ENCODE results near the gene SETD2.
"Not testable (repeated sequence)": the region's sequence is repeated elsewhere in the genome, so short reads cannot be mapped to it uniquely, and the experiment has no call there.

Gene SETD2

DNA sequence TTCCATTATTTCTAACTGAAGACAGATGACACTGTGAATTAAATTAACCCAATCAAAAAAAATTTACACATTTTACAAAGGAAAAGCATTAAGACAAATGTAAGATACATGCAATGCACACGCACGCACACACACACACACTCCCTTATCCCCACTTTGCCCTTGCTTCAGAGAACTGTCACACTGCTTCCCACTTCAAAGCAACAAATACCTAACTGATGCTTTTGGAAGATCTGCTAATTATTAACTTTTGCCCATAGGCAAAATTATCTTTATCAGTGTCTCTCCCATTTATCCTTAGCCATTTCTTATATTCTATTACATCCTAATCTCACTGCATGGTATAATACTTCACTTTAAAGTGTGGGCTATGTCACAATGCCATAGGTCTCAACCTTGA is 60.3 kb downstream of the SETD2 start:
- DNase-seq (ENCODE audit: low spot score) = no peak

DNA sequence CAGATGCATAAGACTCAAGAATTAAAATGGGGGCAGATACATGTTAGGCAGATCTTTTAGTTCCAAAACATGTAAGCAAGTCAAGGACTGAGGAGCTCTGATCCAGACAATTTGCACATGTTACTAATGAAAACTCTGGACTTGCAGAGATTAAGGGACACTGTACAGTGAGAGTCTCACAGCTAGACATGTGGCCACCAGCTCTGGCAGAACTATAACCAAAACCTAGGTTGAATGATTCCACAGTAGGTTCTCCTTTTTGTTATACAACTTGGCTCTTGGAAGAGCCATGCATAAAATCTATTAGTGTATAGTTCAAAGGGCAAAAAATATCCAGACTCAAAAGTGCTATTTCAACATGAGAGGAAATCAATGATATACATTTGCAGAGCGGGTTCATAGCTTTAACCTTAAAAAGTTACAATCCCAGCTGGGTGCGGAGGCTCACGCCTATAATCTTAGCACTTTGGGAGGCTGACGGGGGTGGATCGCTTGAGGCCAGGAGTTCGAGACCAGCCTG is 61.8 kb downstream of the SETD2 start:
- DNase-seq (ENCODE audit: low spot score) = no peak

DNA sequence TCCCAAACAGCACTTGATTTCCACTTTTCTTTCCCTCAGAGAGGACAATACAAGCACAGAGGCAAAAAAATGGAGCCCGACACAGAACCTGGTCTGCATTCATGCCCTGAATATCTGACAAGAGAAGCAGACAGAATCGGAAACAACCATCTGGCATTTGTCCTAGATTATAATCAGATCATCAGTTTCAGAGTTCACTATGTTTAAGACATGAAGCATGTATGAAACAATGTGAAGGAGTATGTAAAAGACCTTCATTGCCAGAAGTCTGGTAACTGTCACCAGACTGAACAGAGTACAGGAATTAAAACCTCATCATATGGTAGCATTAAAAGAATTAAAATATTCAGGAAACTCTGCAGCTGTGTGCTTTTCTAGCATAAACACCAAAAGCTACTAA is 65.0 kb downstream of the SETD2 start:
- no peak for DNase-seq (ENCODE audit: low spot score)

DNA sequence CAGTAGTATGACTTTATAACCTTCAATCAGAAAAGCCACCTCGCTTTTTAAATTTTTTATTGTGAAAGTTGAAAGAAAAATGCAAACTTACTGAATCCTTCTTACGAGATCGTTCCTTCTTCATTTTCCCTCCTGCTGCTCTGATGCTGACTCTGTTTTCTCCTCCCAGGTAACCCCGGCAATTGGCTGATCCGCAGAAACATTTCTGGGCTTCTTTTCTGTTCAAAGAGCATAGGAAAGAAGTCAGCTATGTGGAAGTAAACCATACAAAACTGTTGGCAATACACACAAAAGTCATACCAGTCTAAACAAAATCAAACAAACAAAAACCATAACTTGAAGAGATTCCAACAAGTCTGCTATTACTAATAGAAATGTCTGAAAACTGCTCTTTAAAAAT is 66.0 kb downstream of the SETD2 start:
- DNase-seq (ENCODE audit: low spot score) = no peak

DNA sequence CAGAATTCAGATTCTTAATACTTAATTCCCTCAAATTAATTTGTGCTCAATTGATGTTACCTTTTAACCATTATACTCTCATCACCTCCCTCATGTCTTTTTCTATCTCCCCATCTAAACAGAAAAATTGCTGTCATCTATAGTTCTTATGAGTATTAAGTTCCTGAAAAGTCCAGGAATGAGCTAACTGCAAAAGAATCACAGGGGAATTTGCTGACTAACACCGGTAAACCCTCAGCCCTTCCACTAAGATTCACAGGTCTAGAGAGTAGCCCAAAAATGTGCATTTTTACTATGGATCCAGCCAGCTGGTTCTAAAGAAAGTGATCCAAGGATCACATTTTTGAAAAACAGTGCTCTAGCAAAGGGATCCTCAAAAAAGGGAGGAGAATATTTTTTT is 67.0 kb downstream of the SETD2 start:
- DNase-seq (ENCODE audit: low spot score) = no peak

DNA sequence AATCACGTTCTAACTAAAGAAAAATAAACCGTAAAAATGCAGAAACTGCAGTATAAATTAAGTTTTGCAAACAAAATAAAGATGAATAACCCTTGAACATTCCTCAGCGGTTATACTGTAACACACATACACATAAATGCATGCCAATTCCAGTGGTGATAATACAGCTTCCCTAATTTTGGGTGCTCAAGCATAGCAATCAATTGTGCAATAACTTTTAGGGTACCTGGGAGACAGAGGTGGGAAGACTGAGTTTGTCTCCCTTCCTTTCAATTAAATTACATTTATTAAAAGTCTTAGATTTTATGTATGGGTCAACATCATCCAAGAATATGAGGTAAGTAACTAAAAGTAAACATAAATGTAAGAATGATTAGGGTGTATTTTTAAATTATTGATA is 71.8 kb downstream of the SETD2 start:
- DNase-seq (ENCODE audit: low spot score) = no peak

DNA sequence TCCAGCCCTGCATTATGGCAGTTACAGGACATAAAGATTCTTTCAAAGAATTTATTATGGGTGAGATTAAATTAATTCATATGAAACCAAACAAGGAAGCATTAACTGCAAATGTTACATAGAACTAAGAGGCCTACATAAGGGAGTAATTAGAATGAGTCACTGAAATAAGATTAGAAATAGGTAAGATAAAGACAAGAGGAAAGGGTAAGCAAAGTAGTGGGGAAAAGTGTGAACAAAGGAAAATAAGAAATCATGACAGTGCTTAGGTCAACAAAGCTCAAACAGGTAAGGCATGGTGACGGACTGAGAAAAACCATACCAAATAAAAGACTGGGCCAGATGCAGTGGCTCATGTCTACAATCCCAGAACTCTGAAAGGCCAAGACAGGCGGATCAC is 74.3 kb downstream of the SETD2 start:
- no peak for DNase-seq (ENCODE audit: low spot score)

DNA sequence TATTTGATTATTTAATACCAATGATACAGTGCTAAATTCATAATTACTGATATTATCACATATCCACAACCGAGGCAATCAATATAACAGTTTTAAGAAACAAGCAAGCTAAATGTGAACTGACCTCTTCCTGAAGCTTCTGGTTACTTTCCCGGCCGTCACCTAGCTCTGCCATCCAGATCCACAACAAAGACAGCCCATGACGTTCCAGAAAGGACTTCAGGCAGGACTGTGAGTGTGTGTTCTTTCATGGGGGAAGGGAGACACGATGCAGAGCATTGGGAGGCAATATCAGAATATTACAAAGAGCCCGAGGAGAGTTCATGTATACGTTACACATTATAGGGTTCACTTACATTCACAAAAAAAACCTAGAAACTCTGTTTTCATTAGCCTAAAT is 77.8 kb downstream of the SETD2 start:
- no peak for DNase-seq (ENCODE audit: low spot score)

DNA sequence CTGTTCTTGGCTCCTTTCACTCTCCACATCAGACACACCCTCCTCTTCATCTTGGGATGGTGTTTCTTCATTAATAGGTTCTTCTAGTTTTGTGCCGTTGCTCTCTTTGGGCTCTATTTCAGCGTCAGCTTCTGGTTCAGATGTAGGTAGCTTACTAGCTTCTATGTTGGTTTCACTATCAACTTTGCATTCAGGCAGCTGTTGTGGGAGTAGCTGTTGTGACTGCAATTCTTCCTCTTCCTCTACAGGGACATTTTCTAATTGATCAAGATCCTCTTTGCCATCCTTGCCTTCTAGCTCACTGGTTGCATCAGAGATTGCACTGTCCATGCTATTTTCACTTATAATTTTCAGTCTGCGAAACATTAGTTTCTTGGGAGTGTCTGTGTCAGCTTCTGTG is 80.1 kb downstream of the SETD2 start:
- DNase-seq (ENCODE audit: low spot score) = no peak

DNA sequence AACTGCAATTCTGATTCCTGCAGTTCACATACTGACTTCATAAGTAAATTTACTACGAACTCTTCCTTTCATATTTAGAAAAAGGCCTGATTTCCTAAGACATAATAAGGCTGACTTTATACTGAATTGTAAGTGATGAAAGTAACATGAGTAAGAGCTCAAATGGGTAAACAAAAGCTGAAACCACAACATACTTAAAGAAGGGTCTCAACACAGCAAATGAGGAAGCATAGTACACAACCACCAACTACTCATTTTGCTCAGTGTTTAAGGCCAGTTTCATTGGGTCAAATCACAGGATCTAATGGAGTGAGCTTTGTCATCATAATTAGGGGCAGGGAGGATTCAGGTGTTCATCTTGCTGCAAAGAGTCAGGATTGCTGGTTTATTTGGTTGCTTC is 81.4 kb downstream of the SETD2 start:
- DNase-seq (ENCODE audit: low spot score) = no peak

DNA sequence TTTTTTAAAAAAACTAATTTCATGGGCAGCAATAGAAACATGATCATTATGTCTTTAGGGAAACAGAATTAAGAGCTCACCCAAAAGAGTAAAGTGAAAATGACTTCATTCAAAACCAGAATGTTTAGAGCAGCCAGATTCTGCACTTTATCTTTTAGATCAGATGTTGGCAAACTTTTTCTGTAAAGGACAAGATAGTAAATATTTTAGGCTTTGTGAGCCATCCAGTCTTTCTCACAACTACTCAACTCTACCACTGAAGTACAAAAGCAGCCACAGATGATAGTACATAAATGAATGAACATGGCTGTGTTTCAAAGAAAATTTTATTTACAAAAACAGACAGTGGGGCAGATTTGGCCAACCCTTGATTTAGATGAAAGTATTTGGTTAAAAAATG is 84.5 kb downstream of the SETD2 start:
- no peak for DNase-seq (ENCODE audit: low spot score)

DNA sequence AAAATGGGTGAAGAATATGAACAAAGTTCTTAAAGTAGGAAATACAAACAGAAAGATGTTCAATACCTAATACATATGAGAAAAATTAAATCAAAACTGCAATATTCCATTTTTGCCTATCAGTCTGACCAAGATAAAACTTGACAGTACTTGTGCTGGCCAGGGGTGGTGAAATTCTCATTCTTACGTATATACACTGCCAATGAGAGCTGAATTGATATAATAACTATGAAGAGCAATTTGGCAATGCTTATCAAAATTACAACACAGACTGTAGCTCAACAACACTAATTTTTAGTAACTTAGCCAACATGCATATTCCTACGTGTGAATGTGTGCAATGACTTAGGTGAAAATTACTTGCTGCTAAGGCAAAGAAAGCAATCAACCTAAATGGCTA is 90.2 kb downstream of the SETD2 start:
- DNase-seq (ENCODE audit: low spot score) = no peak

DNA sequence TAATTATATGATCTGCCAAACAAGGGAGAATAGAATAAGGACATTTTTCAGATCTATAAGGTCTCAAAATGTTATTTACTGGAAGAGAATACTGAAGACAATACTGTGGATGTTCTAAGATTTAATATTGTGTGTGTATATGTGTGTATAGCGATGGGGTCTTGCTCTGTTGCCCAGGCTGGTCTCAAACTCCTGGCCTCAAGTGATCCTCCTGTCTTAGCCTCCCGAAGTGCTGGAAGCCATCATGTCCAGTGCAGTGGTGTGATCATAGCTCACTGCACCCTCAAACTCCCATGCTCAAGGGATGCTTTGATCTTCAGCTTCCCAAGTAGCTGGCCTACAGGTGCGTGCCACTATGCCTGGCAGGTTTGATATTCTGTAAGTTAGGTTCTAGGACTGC is 93.1 kb downstream of the SETD2 start:
- no peak for DNase-seq (ENCODE audit: low spot score)

DNA sequence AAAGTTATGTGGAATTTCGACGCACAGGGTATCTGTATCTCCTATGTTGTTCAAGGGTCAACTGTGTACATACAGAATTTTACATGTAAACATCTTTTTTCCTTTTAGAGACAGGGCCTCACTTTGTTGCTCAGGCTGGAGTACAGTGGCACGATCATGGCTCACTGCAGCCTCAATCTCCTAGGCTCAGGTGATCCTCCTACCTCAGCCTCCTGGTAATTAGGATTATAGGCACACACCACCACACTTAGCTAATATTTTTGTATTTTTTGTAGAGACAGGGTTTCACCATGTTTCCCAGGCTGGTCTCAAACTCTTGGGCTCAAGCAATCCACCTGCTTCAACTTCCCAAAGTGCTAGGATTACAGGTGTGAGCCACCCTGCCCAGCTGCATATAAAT is 97.7 kb downstream of the SETD2 start:
- DNase-seq (ENCODE audit: low spot score) = not testable (repeated sequence)

DNA sequence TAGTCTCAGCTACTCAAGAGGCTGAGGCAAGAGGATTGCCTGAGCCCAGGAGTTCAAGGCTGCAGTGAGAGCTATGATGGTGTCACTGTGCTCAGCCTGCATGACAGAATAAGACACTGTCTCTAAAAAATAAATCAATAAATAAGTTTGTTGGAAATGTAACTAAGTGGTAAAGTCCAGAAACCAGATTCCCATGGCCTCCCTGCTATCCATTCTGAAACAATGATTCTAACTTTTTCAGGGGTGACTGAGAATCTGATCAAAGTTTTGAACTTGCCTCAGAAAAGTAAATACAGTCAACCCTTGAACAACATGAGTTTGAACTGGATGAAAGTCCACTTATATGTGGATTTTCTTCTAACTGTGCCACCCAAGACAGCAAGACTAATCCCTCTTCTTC is 98.2 kb downstream of the SETD2 start:
- no peak for DNase-seq (ENCODE audit: low spot score)

DNA sequence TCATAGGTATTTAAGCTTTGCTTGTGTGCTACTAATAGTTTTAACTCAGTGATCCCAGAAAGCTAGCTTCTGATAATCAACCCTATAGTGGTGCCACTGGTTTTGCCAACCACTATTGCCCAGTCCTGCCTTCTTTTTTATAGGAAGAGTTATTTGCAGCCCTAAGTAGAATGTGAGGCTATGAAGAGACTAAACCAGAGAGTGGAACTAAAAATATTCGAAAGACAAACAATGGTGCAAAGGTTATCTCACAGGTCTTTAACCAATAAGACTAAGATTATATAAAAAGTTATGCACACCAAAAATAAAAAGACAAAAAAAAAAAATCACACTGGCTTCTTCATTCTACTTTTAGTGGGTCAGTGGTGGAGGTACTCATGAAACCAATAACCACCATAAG is 98.9 kb downstream of the SETD2 start:
- DNase-seq (ENCODE audit: low spot score) = no peak

DNA sequence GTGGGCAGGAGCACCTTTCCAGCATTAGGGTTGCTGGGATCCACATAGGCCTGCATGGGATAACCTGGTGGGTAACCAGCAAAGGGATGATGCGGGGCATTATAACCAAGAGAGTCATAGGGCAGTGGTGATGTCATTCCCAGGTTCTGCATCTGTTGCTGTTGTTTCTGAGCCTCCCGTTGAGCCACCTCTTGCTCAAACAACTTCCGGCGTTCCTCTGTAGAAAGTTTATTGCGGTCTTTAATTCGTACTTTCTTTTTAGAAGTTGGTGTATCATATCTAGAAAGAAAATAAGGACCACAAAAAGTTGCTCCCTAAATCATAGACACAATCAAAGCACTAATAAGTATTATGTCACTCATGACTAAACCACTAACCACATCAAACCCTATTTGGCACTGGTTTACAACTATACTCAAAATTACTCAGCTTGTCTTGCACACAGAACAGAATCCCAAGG is 106.7 kb downstream of the SETD2 start:
- DNase-seq (ENCODE audit: low spot score) = no peak

DNA sequence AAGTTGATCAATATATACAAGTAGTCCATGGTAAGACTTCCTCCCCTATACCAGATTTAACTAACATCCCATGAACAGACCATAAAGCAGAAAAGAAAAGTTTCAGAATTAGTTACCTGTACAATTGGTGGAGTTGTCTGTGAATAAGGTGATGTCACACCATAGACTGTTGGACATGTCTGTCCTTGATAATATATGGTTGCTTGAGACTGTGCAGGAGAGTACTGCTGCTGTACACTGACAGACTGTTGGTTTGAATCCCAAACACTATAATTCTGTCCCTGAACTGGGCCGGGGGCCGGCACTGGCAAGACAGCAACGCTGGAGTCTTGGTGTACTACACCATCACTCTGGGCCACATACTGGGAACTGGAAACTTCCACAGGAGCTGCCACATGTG is 107.2 kb downstream of the SETD2 start:
- DNase-seq (ENCODE audit: low spot score) = no peak

DNA sequence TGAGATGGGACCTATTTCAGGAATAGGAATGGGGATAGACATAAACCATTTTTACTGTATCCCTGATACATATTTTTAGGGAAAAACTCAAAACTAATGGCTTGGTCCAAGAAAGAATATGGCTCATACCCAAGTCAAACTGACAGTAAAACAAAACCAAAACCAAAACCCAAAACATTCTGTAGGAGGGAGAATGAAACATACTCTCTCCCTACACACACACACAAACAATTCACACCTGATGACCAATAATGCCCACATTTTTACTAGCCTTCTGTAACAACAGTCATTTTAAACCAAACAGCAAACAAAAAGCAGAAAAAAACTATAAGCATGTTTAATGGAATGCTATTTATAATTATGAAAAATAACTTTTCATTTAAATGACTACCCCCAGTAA is 109.5 kb downstream of the SETD2 start:
- no peak for DNase-seq (ENCODE audit: low spot score)

DNA sequence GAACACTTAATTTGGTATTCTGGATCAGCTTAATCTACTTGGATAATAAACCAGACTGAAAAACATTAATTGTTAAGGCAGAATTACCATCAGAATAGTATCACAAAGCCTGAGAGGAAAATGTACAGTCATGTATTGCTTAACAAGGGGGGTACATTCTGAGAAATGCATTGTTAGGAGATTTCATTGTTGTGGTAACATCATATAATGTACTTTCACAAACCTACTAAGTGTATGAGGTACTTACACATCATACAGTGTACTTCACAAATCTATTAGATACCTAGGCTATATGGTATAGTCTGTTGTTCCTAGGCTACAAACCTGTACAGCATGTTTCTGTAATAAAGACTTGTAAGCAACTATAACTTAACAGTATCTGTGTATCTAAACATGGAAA is 116.2 kb downstream of the SETD2 start:
- no peak for DNase-seq (ENCODE audit: low spot score)

DNA sequence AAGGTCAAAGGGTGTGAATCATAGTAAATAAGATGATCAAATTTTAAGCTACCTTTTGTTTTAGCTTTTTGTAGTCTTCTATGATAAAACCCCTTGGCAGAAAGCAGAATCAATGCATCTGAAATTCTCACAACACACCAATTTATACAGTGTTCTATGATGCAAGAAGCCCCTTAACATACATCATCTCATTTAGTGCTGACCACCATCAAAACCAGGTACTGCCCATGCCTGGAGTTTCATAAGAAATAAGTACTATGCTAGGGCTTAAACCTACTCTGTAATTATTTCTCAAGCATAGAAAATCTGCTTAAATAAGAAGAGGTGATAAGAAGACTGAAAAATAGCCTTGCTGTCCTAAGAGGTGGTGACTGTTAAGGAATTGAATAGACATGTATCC is 116.8 kb downstream of the SETD2 start:
- DNase-seq (ENCODE audit: low spot score) = no peak

DNA sequence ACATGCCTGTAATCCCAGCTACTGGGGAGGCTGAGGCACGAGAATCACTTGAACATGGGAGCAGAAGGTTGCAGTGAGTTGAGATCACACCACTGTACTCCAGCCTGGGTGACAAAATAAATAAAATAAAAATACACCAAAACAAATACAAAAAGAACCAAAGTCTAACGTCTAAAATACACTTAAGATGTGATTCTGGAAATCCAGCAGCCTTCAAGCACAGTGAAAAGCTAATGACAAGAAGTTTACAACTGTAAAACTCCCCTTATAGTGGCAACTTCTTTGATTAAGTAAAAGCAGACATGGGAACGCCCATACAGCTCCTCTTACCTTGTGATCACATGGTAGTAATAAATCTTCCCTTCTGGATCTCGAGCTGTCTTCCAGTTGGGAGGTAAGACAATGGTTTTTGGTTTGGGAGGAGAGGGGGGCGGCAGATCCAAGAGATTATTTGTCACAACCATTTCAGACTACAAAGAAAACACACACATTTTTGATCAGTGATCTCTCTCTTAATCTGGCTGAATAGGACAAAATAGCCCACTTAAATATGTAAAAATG is 121.6 kb downstream of the SETD2 start:
- DNase-seq (ENCODE audit: low spot score) = no peak

DNA sequence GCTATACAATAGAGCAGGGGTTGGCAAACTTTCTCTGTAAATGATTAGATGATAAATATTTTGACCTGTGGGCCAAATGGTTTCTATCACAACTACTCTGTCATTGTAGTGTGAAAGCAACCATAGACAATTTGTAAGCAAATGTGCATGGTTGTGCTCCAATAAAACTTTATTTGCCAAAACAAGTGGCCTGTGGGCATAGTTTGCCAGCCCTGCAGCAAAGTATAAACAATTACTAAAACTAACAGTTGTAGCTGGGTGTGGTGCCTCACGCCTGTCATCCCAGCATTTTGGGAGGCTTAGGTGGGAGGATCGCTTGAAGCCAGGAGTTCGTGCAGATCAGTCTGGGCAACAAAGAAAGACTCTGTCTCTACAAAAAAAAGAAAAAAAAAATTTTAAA is 122.8 kb downstream of the SETD2 start:
- no peak for DNase-seq (ENCODE audit: low spot score)

DNA sequence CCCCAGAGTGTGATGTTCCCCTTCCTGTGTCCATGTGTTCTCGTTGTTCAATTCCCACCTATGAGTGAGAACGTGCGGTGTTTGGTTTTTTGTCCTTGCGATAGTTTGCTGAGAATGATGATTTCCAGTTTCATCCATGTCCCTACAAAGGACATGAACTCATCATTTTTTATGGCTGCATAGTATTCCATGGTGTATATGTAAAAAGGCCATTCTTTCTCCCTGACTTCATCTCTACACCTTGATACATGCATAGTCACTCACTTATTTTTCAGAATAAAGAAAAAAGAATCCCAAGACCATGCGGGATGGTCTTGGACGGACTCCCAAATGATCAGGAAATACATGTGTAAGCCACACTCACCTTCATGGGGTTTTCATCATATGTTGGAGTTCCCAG is 126.6 kb downstream of the SETD2 start:
- DNase-seq (ENCODE audit: low spot score) = not testable (repeated sequence)

DNA sequence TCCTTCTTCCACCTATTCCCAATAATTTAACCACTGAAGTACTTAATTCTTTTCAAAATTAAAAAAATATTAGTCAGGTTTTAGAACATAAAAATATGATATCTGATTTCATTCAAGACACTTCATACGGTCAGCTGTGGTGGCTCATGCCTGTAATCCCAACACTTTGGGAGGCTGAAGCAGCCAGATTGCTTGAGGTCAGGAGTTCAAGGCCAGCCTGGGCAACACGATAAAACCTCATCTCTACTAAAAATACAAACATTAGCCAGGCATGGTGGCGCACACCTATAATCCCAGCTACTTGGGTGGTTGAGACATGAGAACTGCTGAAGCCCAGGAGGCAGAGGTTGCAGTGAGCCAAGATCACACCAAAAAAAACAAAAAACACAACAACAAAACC is 127.8 kb downstream of the SETD2 start:
- DNase-seq (ENCODE audit: low spot score) = no peak
